HuH-7.5 (cell line): ENCODE data around the gene LSAMP.

Experiments used
- DNase-seq: peaks from one replicate; pipeline ENCODE4 v3.0.0; 2011; ENCODE audit warnings: low spot score

Gene LSAMP

DNA sequence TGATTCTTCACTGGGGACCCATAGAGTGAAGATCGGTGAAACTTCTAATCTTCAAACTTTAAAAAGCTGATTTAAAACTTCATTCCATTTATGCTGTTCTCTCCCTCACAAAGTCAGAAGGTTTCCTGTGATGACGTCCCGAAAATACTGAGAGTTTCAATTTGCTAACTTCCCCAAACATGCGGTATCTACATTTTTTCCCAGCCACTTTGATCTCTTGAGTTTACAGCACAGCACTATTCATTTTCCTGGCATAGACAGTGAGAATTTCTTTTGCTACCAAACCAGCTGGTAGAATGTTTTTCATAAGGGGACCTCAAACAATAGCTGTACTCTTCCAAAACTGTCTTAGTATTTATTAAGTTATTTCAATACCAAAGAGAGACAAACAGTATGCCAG, 156.8 kb downstream of the LSAMP start:
- DNase-seq = no peak

DNA sequence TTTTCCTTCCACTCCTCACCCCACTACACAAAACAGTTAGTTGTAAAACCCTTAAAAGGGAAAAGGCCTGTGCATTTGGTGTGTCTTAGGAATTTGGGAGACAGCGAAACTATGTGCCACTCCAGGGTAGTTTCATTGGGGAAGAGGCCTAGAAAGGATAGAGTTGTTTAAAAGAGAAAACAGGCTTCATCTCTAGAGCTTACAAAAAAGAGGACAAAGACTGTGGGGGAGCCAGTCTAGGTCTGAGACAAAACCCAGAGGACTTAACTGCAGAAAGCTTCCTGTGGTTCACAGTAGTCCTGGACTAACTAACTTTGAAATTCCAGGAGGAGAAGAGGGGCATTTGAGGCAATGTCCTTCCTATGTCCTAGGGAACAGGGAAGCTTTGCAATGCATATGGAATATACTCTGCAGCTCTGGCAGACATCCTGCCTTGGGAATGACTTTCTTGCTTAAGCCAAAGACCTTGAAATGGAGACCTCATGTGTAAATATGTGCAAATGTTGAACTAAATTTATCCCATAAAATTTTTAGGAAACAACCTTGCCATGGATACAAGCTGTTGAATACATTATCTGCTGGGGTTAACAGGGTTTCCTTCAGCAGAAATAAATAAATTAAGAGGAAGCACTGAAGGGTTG, 159.4 kb downstream of the LSAMP start:
- no peak for DNase-seq

DNA sequence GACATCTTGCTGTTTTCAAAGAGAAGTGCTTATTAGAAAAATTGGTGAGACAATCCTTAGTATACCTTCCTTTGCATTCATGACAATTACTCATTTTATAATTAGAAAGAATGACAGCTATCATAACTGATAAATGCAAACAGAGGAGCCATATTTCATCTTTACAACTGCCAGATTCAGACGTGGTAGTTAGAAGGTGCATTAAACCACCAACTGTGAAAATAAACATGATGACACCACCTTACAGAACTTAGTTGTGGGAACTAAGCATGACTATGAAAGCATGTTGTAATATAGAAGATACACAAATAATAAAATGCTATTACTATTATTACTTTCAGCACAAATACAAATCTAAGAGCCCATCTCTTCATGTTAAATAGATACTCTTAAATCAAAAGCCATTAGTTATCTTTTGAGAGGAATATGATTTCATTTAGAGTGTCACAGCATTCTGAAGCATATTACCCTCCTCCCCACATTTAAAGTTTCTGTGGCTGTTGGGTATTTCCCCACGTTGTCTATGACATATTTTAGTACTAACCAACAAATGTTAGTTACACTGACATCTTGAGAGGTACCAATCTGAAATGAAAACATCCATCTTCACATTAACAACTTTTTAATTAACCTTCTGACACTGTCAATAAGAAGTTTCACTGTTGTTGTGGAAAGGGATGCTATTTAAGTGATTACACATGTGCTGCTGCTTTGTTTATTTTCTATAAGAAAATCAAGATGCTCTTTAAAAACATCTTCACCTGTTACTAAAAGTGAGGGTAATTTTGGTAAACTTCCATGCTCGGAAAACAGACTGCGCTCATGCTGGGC, 163.8 kb downstream of the LSAMP start:
- no peak for DNase-seq

DNA sequence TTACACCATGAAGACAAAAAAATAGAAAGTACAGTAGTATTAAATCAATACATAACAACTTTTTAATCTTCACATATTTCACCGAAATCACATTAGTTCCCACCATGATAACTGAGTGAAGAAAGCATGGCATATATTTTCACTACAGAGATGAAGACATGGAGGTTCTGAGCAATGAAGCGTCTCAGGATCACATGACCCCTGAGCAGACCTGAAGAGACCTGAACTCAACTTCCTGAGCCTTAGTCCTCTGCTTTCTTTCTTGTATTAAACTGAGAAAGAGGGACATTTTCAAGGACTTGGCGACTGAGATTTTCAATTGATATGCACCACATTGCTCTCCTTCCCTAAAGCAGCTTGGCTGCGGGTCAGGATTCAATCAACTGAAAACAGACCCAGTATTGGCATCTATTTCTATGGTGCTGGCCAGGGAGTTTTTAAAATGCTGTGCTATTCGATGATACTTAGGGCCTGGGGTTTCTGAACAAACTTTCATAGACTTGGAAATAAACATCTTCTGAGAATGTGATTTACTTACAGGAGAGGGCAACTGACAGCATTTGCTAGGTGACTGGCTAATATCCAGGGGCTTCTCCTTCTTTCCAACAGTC, 165.1 kb downstream of the LSAMP start:
- no peak for DNase-seq

DNA sequence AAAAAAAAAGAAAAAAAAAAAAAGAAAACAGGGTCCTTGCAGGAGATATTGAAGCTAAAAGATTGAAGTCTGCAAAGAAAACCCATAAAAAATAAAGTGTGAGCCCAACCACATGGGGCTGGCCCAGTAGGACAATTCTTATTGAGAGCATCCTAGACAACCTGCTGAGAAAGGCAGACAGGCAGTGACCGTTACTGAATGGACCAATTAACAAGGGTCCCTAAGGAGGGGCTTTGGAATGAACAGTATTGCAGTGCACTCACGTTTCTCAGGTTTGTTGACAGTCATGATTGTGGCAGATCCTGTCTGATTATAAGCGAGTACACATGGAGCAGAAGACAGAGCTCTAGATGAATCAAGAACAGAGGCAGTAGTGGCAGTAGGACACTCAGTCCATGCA, 168.6 kb downstream of the LSAMP start:
- DNase-seq = no peak

DNA sequence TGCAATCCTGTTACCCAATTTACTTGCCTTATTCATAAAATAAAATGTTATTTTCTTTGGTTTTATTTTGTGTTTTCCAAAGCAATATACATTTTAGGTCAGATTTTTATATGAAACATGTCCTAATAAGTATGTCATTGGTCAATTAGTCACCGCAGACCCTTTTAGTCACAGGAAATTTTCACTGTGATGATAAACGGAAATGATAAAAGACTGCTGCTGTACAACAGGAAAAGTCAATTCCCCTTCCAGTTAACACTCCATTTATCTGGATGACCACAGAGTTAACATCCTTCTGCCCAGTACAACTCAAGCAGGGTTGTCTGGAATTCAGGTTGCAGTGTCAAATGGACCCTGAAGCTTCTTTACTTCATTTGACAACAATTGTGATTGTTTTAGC, 175.2 kb downstream of the LSAMP start:
- DNase-seq = no peak

DNA sequence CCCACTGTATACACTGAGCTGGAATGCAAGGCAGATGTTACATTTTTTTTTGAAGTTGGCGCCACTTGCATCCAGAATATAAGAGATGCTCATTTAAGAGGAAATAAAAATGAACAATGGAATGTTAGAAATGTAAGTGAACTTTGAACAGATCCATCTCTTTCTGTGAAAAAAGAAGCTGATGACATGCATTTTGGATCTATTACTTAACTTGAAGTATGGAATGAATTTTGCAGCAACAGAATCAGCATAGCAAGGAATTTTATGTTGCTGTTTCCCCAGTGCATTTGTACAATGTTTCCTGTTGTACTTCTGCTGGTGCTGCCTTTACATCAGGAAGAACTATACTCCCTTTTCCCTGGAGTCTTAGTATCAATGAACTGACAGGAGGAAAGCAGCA, 178.2 kb downstream of the LSAMP start:
- no peak for DNase-seq

DNA sequence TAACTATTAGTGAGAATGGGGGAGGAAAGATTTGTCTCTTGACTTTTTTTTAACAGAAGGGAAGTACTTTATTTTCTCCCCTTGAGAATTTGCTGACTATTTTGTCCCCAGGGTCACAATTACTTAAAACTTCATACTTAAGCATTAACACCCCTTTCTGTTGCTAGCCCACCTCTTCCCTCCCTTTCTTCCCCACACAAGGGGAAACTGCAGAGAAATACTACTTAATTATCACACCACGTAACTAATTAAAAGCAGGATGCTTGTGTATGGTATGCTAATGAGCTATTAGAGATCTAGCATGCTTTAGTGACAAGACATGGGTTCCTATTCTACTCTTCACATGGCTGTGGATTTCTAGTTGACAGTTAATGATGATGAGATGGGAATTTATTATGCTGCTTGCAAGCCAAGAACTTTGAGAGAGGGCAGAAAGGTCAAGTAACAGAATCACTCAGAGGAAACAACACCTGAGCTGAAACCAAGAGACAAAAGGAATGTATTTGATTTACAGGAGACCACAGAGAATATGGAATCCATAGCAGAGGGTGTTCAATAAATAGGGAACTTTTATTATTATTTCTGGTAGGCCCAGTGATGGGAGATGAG, 179.2 kb downstream of the LSAMP start:
- DNase-seq = no peak

DNA sequence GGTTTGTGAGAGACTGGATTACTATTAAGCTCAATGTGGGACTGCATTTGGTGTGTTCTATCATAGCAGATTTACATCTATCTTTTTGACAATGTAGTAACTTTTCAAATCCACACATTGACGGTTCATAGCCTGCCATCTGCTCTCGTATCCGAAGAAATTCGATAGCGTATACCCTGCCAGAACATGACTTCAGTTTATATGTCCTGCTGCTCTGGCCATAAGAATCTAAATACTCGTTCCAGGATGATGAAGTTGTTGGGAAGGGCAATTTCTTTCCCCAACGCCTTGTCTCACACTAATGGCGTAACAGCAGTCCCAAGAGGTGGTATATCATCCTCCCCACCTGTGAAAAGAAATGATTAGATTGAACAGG, 180.0 kb downstream of the LSAMP start:
- no peak for DNase-seq

DNA sequence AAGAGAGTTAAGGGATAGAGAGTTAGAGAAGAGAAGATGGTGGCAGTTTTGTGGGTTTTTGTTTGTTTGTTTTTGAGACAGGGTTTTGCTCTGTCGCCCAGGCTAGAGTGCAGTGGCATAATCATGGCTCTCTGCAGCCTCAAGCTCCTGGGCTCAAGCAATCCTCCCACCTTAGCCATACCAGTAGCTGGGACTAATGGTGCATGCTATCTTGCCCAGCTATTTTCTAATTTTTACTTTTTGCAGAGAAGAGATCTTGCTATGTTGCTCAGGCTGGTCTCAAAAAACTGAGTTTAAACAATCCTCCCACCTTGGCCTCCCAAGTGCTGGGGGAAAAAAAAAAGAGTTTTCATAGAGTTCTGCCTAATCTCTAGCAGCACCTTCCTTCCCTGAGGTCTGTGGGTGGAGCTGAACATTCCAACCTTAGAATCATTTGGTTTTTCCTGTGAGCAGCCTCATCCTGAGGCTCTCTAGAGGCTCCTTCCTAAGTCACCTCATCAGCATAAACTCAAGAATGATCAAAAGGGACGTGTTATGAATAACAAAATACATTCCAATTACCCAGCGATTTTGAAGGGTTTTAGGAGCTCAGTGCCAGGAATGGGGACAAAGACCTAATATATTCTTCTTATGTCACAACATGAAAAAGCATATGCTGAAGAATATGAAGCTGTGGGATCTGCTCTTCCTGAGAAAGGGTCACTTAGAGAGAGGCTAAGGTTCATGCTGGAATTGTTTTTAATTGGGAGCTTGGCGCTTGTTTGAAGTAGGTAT, 180.6 kb downstream of the LSAMP start:
- DNase-seq = no peak

DNA sequence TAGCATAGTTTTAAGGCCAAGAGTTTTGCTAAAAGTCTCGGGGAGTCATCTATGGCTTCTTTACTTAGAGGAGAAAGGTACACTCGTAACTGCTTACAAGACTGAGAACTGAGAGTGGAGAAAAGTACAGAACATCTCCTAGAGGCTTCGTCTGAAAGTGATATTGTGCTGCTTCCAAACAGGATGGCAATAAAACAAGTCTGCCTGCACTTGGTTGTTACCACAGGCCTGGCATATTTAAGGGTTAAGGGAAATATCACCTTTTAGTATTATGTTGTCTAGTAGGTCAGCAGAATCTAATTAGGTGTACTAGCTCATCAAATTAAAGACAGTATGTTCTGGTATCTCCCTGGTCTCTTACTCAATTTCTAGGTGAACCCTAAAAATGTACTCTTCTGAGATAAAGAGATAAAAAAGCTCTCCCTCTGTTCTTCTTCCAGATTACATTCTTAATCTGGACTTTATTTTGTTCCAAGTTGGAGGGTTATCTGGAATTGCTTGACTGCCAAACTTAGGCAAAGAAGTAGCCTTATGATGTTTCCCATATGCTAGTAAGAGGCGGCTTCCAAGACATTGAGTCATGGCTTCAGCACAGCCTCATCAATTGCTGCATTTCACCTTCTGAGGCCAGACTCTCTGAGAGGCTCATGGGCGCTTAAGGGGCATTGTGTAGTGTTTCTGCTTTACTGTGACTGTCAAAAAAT, 181.3 kb downstream of the LSAMP start:
- DNase-seq = no peak

DNA sequence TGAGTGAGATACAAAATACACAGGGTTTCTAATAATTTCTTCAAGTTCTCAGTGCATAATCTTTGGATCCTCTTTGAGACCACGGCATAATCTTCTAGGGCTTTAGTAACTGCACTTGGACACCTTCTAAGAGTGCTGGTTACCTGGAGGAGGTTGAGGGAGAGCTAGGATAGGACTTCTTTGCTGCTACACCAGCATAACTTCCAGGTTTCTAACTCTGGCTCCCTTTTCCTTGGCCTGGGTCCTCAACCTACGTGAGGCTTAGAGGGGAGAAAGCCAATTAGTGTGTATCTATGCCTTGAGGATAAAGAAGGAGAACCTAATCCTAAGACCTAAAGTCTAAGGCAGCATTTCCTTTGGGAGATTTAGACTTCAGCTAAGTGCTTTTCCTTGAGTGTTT, 184.8 kb downstream of the LSAMP start:
- DNase-seq = no peak

DNA sequence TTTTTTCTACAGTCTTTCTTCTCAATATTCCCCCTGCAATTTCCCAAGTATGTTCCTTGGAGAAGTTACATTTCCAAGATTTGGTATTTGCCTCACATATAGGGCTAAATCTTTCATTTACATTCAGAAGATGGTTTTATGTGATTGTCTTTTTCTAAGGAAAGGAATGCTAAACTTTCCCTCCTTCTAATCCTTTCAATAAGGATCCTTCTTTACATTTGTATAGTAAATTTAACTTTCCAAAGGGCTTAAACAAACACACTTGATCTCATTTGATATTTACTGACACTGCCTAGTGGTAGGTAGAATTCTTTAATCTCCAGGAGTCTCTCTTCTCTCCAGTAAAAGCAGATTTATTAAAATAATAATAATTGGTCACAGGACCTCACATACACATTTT, 185.3 kb downstream of the LSAMP start:
- DNase-seq = no peak

DNA sequence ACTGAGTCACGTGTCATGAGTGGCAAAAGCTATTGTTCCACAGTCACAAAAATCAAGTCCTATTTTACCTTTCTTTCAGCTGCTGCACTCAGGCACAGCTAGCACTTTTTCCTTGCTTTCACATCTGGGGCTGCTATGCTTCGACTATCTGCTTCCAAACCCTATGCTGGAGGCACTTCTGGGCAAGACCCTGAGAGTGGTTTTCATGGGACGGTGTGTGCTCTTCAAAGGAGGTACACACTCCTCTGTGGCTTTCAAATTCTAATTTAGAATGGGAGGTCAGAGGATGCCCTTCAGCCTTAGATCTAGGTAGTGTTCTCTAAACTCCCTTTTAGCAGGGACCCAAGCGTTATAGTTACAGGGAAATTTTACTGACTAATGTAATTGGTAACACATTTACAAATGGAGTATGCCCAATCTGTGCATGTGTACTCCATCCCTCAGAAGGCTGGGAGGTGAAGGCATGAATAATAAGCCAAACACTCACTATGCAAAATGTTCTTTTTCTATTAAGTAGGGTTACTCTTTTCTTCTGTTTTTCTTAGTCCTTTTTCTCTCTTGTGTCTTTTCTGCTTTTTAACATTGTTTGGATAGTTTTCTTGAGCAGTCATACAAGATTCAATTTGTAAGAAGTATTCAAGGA, 188.3 kb downstream of the LSAMP start:
- no peak for DNase-seq

DNA sequence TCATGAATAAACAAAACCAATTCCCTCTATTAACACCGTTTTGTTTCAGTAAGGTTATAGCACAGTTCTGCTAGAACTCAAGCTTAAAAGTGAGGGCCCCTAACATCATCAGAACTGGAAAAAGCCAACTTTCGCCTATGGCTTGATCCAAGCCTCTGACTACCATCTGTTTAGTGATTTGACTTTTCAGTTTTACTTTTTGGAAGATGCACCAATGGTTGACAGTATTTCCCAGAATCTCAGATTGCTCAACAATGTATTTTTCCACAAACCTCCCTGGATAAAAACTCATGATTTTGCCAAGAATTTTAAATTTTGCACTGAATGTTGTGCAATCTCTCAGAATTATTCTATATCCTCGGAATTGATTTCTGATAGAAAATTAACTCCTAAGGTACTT, 190.7 kb downstream of the LSAMP start:
- no peak for DNase-seq

DNA sequence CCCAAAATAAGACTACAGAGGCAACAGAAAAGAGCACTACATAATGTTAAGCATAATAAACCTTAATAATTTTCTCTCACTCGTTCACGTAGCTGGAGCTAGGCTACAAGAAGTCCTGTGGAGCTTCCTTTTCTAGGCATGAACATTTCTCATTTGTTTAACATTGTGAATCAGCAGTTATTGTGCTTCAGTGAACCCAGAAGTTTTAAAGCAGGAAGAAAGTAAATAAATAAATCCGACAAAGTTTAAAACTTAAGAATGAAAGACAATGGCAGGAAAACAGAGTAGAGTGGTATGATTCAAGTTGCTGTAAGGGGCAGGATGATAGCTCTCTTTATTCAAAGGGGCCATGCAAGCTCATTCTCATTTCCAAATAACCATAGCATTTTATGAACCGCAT, 191.8 kb downstream of the LSAMP start:
- no peak for DNase-seq

DNA sequence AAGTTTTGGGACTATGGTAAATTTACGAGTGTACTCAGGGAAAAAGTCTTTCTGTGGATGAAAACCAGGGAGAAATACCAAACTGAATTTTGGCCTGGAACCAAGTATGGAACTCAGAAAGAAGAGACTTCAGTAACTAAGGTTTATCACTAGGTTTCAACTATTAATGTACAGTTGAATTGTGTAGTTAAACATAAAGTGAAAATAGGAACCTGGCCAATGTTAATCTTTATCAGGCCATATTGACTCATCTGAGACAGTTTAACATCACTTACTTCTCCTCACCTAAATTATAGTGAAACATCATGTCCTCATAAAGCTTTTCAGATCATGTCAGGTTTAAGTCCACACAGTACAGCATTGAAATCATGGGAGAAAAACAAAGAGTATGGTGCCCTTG, 197.7 kb downstream of the LSAMP start:
- DNase-seq = no peak

DNA sequence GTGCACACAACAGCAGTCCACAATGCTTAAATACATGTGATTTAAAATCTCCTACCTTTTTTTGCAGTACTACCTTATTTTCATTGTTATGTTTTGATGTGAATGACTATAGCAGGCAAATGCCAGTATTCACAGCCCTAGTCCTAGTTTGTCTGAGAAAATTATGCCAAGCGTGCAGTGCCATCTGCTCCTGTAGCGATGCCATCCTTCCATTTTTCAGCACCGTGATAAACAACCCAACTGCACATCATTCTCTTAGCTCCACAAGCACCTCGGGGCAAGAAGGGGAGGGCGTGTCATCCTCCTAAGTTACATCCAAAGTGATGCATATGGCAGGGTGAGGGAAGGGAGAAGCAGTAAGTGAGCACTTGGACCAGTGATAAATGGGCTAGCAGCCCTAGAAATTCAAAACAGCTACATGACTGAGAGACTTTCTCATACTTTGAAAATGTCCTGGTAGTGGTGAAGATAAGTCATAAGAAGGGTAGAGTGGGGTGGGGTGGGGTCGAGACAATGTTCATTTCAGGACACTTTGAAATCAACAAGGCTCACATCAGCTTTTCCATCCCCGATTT, 198.8 kb downstream of the LSAMP start:
- DNase-seq = no peak

DNA sequence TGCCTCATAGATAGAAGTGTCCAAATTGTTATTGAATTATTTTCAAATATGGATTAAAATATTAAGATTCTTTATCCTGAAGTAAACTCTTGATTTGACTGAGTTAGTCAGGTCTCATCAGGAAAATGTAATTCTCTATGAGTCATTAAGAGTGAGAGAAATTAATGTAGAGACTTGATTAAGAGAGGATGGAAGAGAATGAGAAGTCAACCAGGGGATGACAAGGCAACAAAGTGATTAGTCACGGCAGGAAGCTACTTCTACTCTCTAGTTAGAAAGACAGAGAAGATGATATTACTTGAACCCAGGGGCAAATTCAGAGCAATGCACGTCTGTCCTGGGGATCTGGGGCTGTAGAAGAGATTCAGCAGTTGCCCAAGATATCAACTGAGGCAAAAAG, 202.5 kb downstream of the LSAMP start:
- DNase-seq = no peak

DNA sequence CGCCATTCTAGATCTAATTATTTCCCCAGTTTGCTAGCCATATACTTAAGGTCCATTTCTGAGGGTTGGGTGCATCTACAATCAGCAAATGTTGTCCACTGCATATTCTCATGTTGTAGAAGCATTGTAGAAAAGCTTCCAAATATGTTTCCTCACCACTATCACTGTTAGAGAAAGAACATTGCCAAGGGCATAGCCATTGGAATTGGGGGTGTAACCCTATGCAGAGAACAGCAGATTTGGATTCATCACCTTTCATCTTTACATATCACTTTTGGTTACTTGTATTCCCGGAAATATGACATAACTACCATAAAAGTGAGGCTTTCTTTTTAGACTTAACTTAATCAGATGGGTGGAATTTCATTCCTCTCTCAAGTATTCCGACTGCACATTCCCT, 203.6 kb downstream of the LSAMP start:
- DNase-seq = no peak

DNA sequence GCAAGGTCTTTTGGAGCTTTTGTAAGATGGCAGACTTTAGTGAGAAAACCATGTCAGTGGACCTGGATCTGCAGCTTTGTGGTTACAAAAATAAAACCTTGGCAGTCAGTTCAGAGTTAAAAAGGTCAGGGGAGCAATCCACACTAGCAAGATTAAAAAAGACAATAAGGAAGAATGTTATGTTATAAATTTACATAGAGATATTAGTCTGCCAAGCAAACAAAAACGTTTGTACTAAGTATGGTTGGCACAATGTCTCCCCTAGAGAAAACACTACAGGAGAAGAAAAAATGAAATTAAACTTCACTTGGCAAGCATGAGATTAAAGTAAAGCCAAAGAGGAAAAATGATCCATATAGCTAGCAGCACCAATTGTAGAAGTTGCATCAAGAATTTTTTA, 205.0 kb downstream of the LSAMP start:
- no peak for DNase-seq
